A549 (cell line): Measurements from ENCODE around the gene HTRA3. TPM values are rescaled to one million over a fixed set of nuclear protein-coding genes. Genes with fewer than 3 reads are reported as not detected.

ENCODE experiments used
- ATAC-seq, 2 experiments: fragments of 200-7000 bp in 1 of 2; fragments of >200 bp in 1 of 2; cut with Nextera tagmentation in 1 of 2; cut with Tn5 transposase in 1 of 2; 3 replicates each; pipeline versions ENCODE4 v1.8.0 to v1.9.1; 2018 to 2020; ENCODE audit warnings: mild to moderate bottlenecking in 1 of 2, moderate library complexity in 1 of 2
- CTCF ChIA-PET: fragments of 300-600 bp; sonication (Branson Sonifier 250); formaldehyde crosslinking; extraction: SDS; loops from one replicate; lab custom pipeline; 2021; ENCODE audit warnings: antibody characterized with exemption, inconsistent platforms; lab: Yijun Ruan, JAX
- POLR2A ChIA-PET: fragments of 350-600 bp; formaldehyde crosslinking; extraction: SDS; loops from one replicate; lab custom pipeline; 2021; ENCODE audit warnings: antibody characterized with exemption, inconsistent platforms; lab: Yijun Ruan, JAX
- DNase-seq, 2 experiments: peaks; one replicate each; pipeline versions ENCODE4 v3.0.0 to v3.0.0-alpha.2; 2011 to 2016; ENCODE audit warnings: low read depth in 1 of 2, low spot score in 1 of 2
- FAIRE-seq: peaks from 2 replicates; lab custom pipeline; 2011; peaks lifted over from hg19 to GRCh38; lab: Jason Lieb, UNC
- H3K27ac ChIP-seq, 2 experiments: fragments of >200 bp; sonication (Bioruptor Twin); formaldehyde crosslinking; 3 replicates each; pipeline ENCODE4 v1.5.1; 2016 to 2017
- H3K4me1 ChIP-seq: fragments of >200 bp; sonication (Bioruptor Twin); formaldehyde crosslinking; 3 replicates; pipeline ENCODE4 v1.6.1; 2016
- H3K4me2 ChIP-seq: fragments of >200 bp; sonication (Bioruptor Twin); formaldehyde crosslinking; 3 replicates; pipeline ENCODE4 v1.6.1; 2016
- H3K4me3 ChIP-seq: fragments of >200 bp; sonication (Bioruptor Twin); formaldehyde crosslinking; 3 replicates; pipeline ENCODE4 v1.5.1; 2016
- H3K9me3 ChIP-seq: fragments of >200 bp; sonication (Bioruptor Twin); formaldehyde crosslinking; 3 replicates; pipeline ENCODE4 v1.6.1; 2016
- BHLHE40 ChIP-seq: IDR thresholded peaks from 2 replicates; pipeline ENCODE4 v1.6.1; 2012; ENCODE audit warnings: low read depth, low read length, inconsistent platforms
- CBX2 ChIP-seq: fragments of 200-600 bp; sonication (generic); IDR thresholded peaks from 2 replicates; pipeline ENCODE4 v1.6.1; 2016; ENCODE audit warnings: low read depth, mild to moderate bottlenecking, borderline replicate concordance
- CBX8 ChIP-seq: fragments of 200-600 bp; sonication (generic); IDR thresholded peaks from 2 replicates; pipeline ENCODE4 v1.6.1; 2016
- CHD4 ChIP-seq: fragments of 200-600 bp; sonication (generic); IDR thresholded peaks from 2 replicates; pipeline ENCODE4 v1.6.1; 2016; ENCODE audit warnings: antibody characterized with exemption, mild to moderate bottlenecking, borderline replicate concordance
- CTCF ChIP-seq: fragments of >200 bp; sonication (Bioruptor Twin); formaldehyde crosslinking; IDR thresholded peaks from 3 replicates; pipeline ENCODE4 v1.5.1; 2016
- E2F6 ChIP-seq: IDR thresholded peaks from 2 replicates; pipeline ENCODE4 v1.6.1; 2012; ENCODE audit warnings: low read depth, borderline replicate concordance
- EHF ChIP-seq: fragments of 250-450 bp; sonication (Bioruptor Pico); IDR thresholded peaks from 2 replicates; pipeline ENCODE4 v1.5.0; 2020; ENCODE audit warnings: mild to moderate bottlenecking
- ELK1 ChIP-seq: fragments of 150-350 bp; IDR thresholded peaks from 2 replicates; pipeline ENCODE4 v1.6.1; 2014; ENCODE audit warnings: low read depth, mild to moderate bottlenecking, low read length
- ESRRA ChIP-seq: fragments of 150-350 bp; IDR thresholded peaks from 2 replicates; pipeline ENCODE4 v1.6.1; 2014; ENCODE audit warnings: mild to moderate bottlenecking, low read length, borderline replicate concordance
- FOSB ChIP-seq: fragments of 250-450 bp; sonication (Bioruptor Pico); IDR thresholded peaks from 2 replicates; pipeline ENCODE4 v1.5.0; 2020; ENCODE audit warnings: mild to moderate bottlenecking, moderate library complexity
- FOSL2 ChIP-seq, 2 experiments: fragments of 450-650 bp in 1 of 2; fragments of >200 bp in 1 of 2; sonication (Bioruptor Twin) in 1 of 2; formaldehyde crosslinking; IDR thresholded peaks; 2 replicates each; pipeline versions ENCODE4 v1.5.0 to v1.6.1; 2016 to 2020; ENCODE audit warnings: mild to moderate bottlenecking in 1 of 2, moderate library complexity in 1 of 2
- FOXS1 ChIP-seq: fragments of 250-450 bp; sonication (Bioruptor Pico); IDR thresholded peaks from 2 replicates; pipeline ENCODE4 v1.5.0; 2020; ENCODE audit warnings: mild to moderate bottlenecking, moderate library complexity
- HOXA7 ChIP-seq: fragments of 250-450 bp; sonication (Bioruptor Pico); IDR thresholded peaks from 2 replicates; pipeline ENCODE4 v1.5.0; 2020; ENCODE audit warnings: mild to moderate bottlenecking, moderate library complexity
- JUNB ChIP-seq: fragments of >200 bp; sonication (Bioruptor Twin); formaldehyde crosslinking; IDR thresholded peaks from 2 replicates; pipeline ENCODE4 v1.6.1; 2016
- KDM1A ChIP-seq: fragments of 200-600 bp; sonication (generic); IDR thresholded peaks from 2 replicates; pipeline ENCODE4 v1.6.1; 2016; ENCODE audit warnings: low read depth, mild to moderate bottlenecking
- KDM5A ChIP-seq: fragments of 200-600 bp; sonication (generic); IDR thresholded peaks from 2 replicates; pipeline ENCODE4 v1.6.1; 2016; ENCODE audit warnings: antibody characterized with exemption, mild to moderate bottlenecking
- MAFK ChIP-seq: fragments of 450-650 bp; IDR thresholded peaks from 2 replicates; pipeline ENCODE4 v1.6.1; 2014; ENCODE audit not compliant: partially characterized antibody
- MYC ChIP-seq: IDR thresholded peaks from 2 replicates; pipeline ENCODE4 v1.6.1; 2012; ENCODE audit warnings: mild to moderate bottlenecking, inconsistent platforms, low read length, improper control_type of control experiment, borderline replicate concordance
- NR3C1 ChIP-seq: fragments of >200 bp; sonication (Bioruptor Twin); formaldehyde crosslinking; IDR thresholded peaks from 3 replicates; pipeline ENCODE4 v1.6.1; 2017
- PBX3 ChIP-seq: IDR thresholded peaks from 2 replicates; pipeline ENCODE4 v1.6.1; 2012
- RAD21 ChIP-seq, 2 experiments: fragments of >200 bp in 1 of 2; sonication (Bioruptor Twin) in 1 of 2; formaldehyde crosslinking in 1 of 2; IDR thresholded peaks in 1 of 2; conservative IDR thresholded peaks in 1 of 2; 2 replicates in 1 of 2; 3 replicates in 1 of 2; pipeline ENCODE4 v1.6.1; 2012 to 2018; ENCODE audit warnings: inconsistent platforms in 1 of 2
- RCOR1 ChIP-seq: fragments of 150-350 bp; IDR thresholded peaks from 2 replicates; pipeline ENCODE4 v1.6.1; 2014; ENCODE audit warnings: antibody characterized with exemption, low read length, low read depth
- RNF2 ChIP-seq: fragments of 200-600 bp; sonication (generic); IDR thresholded peaks from 2 replicates; pipeline ENCODE4 v1.6.1; 2016; ENCODE audit warnings: low read depth, mild to moderate bottlenecking, antibody characterized with exemption, moderate library complexity, borderline replicate concordance
- ZNF302 ChIP-seq: fragments of 250-450 bp; sonication (Bioruptor Pico); IDR thresholded peaks from 2 replicates; pipeline ENCODE4 v1.9.0; 2021; ENCODE audit warnings: inconsistent platforms, mild to moderate bottlenecking, moderate library complexity
- WGBS: methylation state at CpG from one replicate; pipeline ENCODE4 v1.1.6; 2017; ENCODE audit errors: missing lambda C conversion rate; 5-methylcytosine and 5-hydroxymethylcytosine counted together
- polyA plus RNA-seq, 4 experiments: library from polyadenylated mRNA; depleted of rRNA in 3 of 4; stranded (reverse); fragments of >200 nt; fragmentation: RNase III in 1 of 4; extraction: RNeasy Plus Mini Kit Qiagen cat#74134 plus additional on column Dnase treatment in 1 of 4; gene quantifications; 2 replicates in 3 of 4; 3 replicates in 1 of 4; pipeline ENCODE4 v1.2.3, GENCODE V29; 2011 to 2017

The HTRA3 gene
- polyA plus RNA-seq, 2 of the 4 experiments (the other 2 are of a cell fraction): 4.6 to 7.4 TPM

- WGBS: 88% methylated on average over 7 of the region's 13 CpGs
- Histone ChIP-seq H3K9me3 (no peaks in the 10 kb centered on the region), H3K4me1 (peaks cover 5% of the 10 kb centered on the region; the same call in 2 of the 3 replicates), H3K4me2 (no peak overlapping the region), H3K27ac (no peak overlapping the region), H3K4me3 (no peak overlapping the region)
- TF ChIP-seq MAFK (no peak), ZNF302 (CRISPR knock-in tag) (no peak), BHLHE40 (no peak)
- ChIA-PET CTCF (interaction anchor here (1.5 kb wide), 1 partner anchor 57 kb away, joined by 3 read pairs; no protein-coding TSS in a partner anchor), POLR2A (no interaction called here)
- DNase-seq (no peak), FAIRE-seq (no peak), ATAC-seq (no peak)
Observed at GRCh38 chr4:8350352-8350751, 80.8 kb downstream of the HTRA3 start.

- ATAC-seq: no peak
- H3K27ac ChIP-seq: no peak overlapping the region
- 72% methylated on average over 8 of the region's 19 CpGs for WGBS
- no peak overlapping the region for H3K4me3 ChIP-seq
- DNase-seq: no peak
- no peak overlapping the region for H3K4me2 ChIP-seq
- peaks cover 6% of the 10 kb centered on the region; the same call in 2 of the 3 replicates for H3K4me1 ChIP-seq
- FAIRE-seq: no peak
- CTCF ChIA-PET: interaction anchor here (1.5 kb wide), 1 partner anchor 57 kb away, joined by 3 read pairs; no protein-coding TSS in a partner anchor
- TF ChIP-seq CTCF: no peak
- TF ChIP-seq ZNF302 (CRISPR knock-in tag): no peak
- TF ChIP-seq PBX3: no peak
- TF ChIP-seq RAD21 (conservative IDR thresholded peaks at IDR 0.05 in 1 of 2, IDR thresholded peaks at IDR 0.05 in 1 of 2): no peak
- TF ChIP-seq CBX8: no peak
- TF ChIP-seq KDM5A: no peak
- TF ChIP-seq JUNB: no peak
- POLR2A ChIA-PET: no interaction called here
- no peaks in the 10 kb centered on the region for H3K9me3 ChIP-seq
Observed at GRCh38 chr4:8350841-8351461, 81.4 kb downstream of the HTRA3 start.

GRCh38 chr4:8351931-8352367 lies 82.4 kb downstream of the HTRA3 start:
- Histone ChIP-seq H3K27ac (no peak overlapping the region), H3K4me3 (no peak overlapping the region), H3K4me2 (no peak overlapping the region), H3K9me3 (no peaks in the 10 kb centered on the region), H3K4me1 (peaks cover 6% of the 10 kb centered on the region; the same call in 2 of the 3 replicates)
- no peak for FAIRE-seq
- ATAC-seq: peak in 1 of 2 experiments; percentile 53; a peak in 3 of 6 replicates
- 41% methylated on average over 8 of the region's 8 CpGs for WGBS
- TF ChIP-seq ESRRA (no peak), CTCF (no peak), JUNB (no peak), RNF2 (no peak), RCOR1 (no peak), HOXA7 (CRISPR knock-in tag) (no peak), ELK1 (no peak), FOXS1 (CRISPR knock-in tag) (no peak), NR3C1 (no peak), CHD4 (no peak), FOSB (CRISPR knock-in tag) (no peak), E2F6 (no peak), EHF (no peak), FOSL2 (IDR thresholded peaks at IDR 0.05) (no peak), FOSL2 (CRISPR knock-in tag; IDR thresholded peaks at IDR 0.05) (no peak), MYC (no peak), CBX2 (no peak), KDM1A (no peak)
- ChIA-PET POLR2A (no interaction called here), CTCF (no interaction called here)
- DNase-seq: peak in 1 of 2 experiments; percentile 31
